IMR-90 (cell line): ENCODE measurements around the gene KIF1C. TPM values are rescaled to one million over a fixed set of nuclear protein-coding genes. Genes with fewer than 3 reads are reported as not detected.

Experiments used
- ATAC-seq: fragments of 200-7000 bp; cut with Tn5 transposase; 2 replicates; pipeline ENCODE4 v1.9.1; 2020; ENCODE audit warnings: low read depth, mild to moderate bottlenecking, moderate library complexity
- BruUV-seq: library from RNA; stranded (reverse); fragments of 400-500 nt; replicated peaks from 2 replicates; lab custom pipeline; 2021; lab: Mats Ljungman, UMichigan
- CTCF ChIA-PET: fragments of 300-600 bp; formaldehyde crosslinking; extraction: SDS; loops from one replicate; lab custom pipeline; 2021; ENCODE audit warnings: antibody characterized with exemption; lab: Yijun Ruan, JAX
- POLR2A ChIA-PET: fragments of 300-600 bp; sonication (Branson Sonifier 250); formaldehyde crosslinking; loops from one replicate; lab custom pipeline; 2022; ENCODE audit warnings: antibody characterized with exemption; ENCODE audit not compliant: unreplicated experiment; lab: Charles Lee
- DNase-seq: peaks from one replicate; pipeline ENCODE4 v3.0.0; 2013
- H2AFZ ChIP-seq: replicated peaks from 2 replicates; pipeline ENCODE3; 2013; ENCODE audit warnings: low read length, mild to moderate bottlenecking; ENCODE audit not compliant: poor library complexity
- H2AK5ac ChIP-seq: 2 replicates; pipeline ENCODE4 v1.6.1; 2013; ENCODE audit warnings: low read depth, low read length, inconsistent platforms
- H2AK9ac ChIP-seq: replicated peaks from 2 replicates; pipeline ENCODE3; 2013; ENCODE audit warnings: mild to moderate bottlenecking, low read depth, low read length, moderate library complexity; ENCODE audit not compliant: poor library complexity
- H2BK120ac ChIP-seq: 2 replicates; pipeline ENCODE4 v1.6.1; 2013; ENCODE audit warnings: low read depth, low read length, inconsistent platforms
- H2BK15ac ChIP-seq: 3 replicates; pipeline ENCODE4 v1.6.1; 2013; ENCODE audit warnings: low read depth, low read length, inconsistent platforms
- H2BK20ac ChIP-seq: 2 replicates; pipeline ENCODE4 v1.6.1; 2013; ENCODE audit warnings: low read depth, mild to moderate bottlenecking, inconsistent platforms, low read length, moderate library complexity
- H2BK5ac ChIP-seq: 2 replicates; pipeline ENCODE4 v1.6.1; 2013; ENCODE audit warnings: mild to moderate bottlenecking, low read depth, low read length, inconsistent platforms; ENCODE audit not compliant: poor library complexity, severe bottlenecking
- H3K14ac ChIP-seq: replicated peaks from 2 replicates; pipeline ENCODE4 v1.6.1; 2013; ENCODE audit warnings: low read depth, low read length, inconsistent platforms
- H3K18ac ChIP-seq: 2 replicates; pipeline ENCODE4 v1.6.1; 2013; ENCODE audit warnings: low read depth, low read length, control low read depth
- H3K23ac ChIP-seq: 2 replicates; pipeline ENCODE4 v1.6.1; 2013; ENCODE audit warnings: low read depth, low read length, inconsistent platforms
- H3K27ac ChIP-seq: 2 replicates; pipeline ENCODE4 v1.5.1; 2013; ENCODE audit warnings: mild to moderate bottlenecking, control low read depth, low read length; ENCODE audit not compliant: insufficient read depth
- H3K27me3 ChIP-seq: 2 replicates; pipeline ENCODE4 v1.6.1; 2013; ENCODE audit warnings: low read length; ENCODE audit not compliant: control insufficient read depth, insufficient read depth
- H3K36me3 ChIP-seq: 2 replicates; pipeline ENCODE4 v1.6.1; 2013; ENCODE audit warnings: low read length, mixed read lengths; ENCODE audit not compliant: control insufficient read depth, insufficient read depth
- H3K4ac ChIP-seq: 2 replicates; pipeline ENCODE4 v1.6.1; 2013; ENCODE audit warnings: low read depth, low read length, inconsistent platforms
- H3K4me1 ChIP-seq: 2 replicates; pipeline ENCODE4 v1.6.1; 2013; ENCODE audit warnings: low read length, mixed read lengths; ENCODE audit not compliant: control insufficient read depth, insufficient read depth
- H3K4me2 ChIP-seq: 2 replicates; pipeline ENCODE4 v1.6.1; 2013; ENCODE audit warnings: low read depth, mild to moderate bottlenecking, control low read depth, low read length, moderate library complexity
- H3K4me3 ChIP-seq: 2 replicates; pipeline ENCODE4 v1.5.1; 2013; ENCODE audit warnings: low read depth, mild to moderate bottlenecking, control low read depth, low read length, moderate library complexity; ENCODE audit not compliant: insufficient read depth
- H3K56ac ChIP-seq: 2 replicates; pipeline ENCODE4 v1.6.1; 2013; ENCODE audit warnings: low read length, inconsistent platforms; ENCODE audit not compliant: insufficient read depth; ENCODE audit errors: extremely low read depth
- H3K79me1 ChIP-seq, 2 experiments: 2 replicates each; pipeline ENCODE4 v1.6.1; 2013; ENCODE audit warnings: low read length in 2 of 2, inconsistent platforms in 1 of 2, low read depth in 1 of 2
- H3K9ac ChIP-seq: 2 replicates; pipeline ENCODE4 v1.6.1; 2013; ENCODE audit warnings: low read depth, low read length, control low read depth
- H3K9me1 ChIP-seq: 2 replicates; pipeline ENCODE4 v1.6.1; 2013; ENCODE audit warnings: low read length, inconsistent platforms; ENCODE audit not compliant: insufficient read depth
- H3K9me3 ChIP-seq: 2 replicates; pipeline ENCODE4 v1.6.1; 2013; ENCODE audit warnings: low read length; ENCODE audit not compliant: control insufficient read depth, insufficient read depth
- H4K20me1 ChIP-seq: 2 replicates; pipeline ENCODE4 v1.6.1; 2013; ENCODE audit warnings: low read length, inconsistent platforms; ENCODE audit not compliant: insufficient read depth
- H4K5ac ChIP-seq: 2 replicates; pipeline ENCODE4 v1.6.1; 2013; ENCODE audit warnings: mild to moderate bottlenecking, low read depth, low read length, control low read depth
- H4K8ac ChIP-seq, 2 experiments: 2 replicates each; pipeline ENCODE4 v1.6.1; 2013; ENCODE audit warnings: low read depth in 2 of 2, low read length in 2 of 2, control low read depth in 1 of 2, inconsistent platforms in 1 of 2
- H4K91ac ChIP-seq: 2 replicates; pipeline ENCODE4 v1.6.1; 2013; ENCODE audit warnings: low read depth, low read length, inconsistent platforms; ENCODE audit not compliant: insufficient read depth
- BHLHE40 ChIP-seq: fragments of 150-350 bp; IDR thresholded peaks from 2 replicates; pipeline ENCODE4 v1.6.1; 2016; ENCODE audit warnings: mild to moderate bottlenecking, low read depth, low read length
- CEBPB ChIP-seq: IDR thresholded peaks from 2 replicates; pipeline ENCODE4 v1.6.1; 2012; ENCODE audit warnings: low read depth, low read length, improper control_type of control experiment
- CHD1 ChIP-seq: IDR thresholded peaks from 2 replicates; pipeline ENCODE4 v1.6.1; 2012; ENCODE audit warnings: low read depth, low read length, improper control_type of control experiment
- CTCF ChIP-seq: conservative IDR thresholded peaks from 2 replicates; pipeline ENCODE4 v1.5.1; 2012; ENCODE audit warnings: mild to moderate bottlenecking, low read depth, low read length, improper control_type of control experiment
- MAFK ChIP-seq: IDR thresholded peaks from 2 replicates; pipeline ENCODE4 v1.6.1; 2012; ENCODE audit warnings: low read depth, low read length, improper control_type of control experiment
- MAZ ChIP-seq: IDR thresholded peaks from 2 replicates; pipeline ENCODE4 v1.6.1; 2012; ENCODE audit warnings: low read depth, mild to moderate bottlenecking, low read length, improper control_type of control experiment, moderate library complexity, borderline replicate concordance
- MXI1 ChIP-seq: IDR thresholded peaks from 2 replicates; pipeline ENCODE4 v1.6.1; 2012; ENCODE audit warnings: low read depth, mild to moderate bottlenecking, low read length, moderate library complexity, borderline replicate concordance
- NFE2L2 ChIP-seq: fragments of 150-350 bp; IDR thresholded peaks from 2 replicates; pipeline ENCODE4 v1.6.1; 2016; ENCODE audit warnings: low read depth, mild to moderate bottlenecking, low read length
- POLR2A ChIP-seq: IDR thresholded peaks from 2 replicates; pipeline ENCODE4 v1.6.1; 2012; ENCODE audit warnings: mild to moderate bottlenecking, low read depth, low read length
- RCOR1 ChIP-seq: IDR thresholded peaks from 2 replicates; pipeline ENCODE4 v1.6.1; 2012; ENCODE audit warnings: mild to moderate bottlenecking, low read length, improper control_type of control experiment; ENCODE audit not compliant: insufficient replicate concordance
- SMC3 ChIP-seq: fragments of 150-350 bp; IDR thresholded peaks from 2 replicates; pipeline ENCODE4 v1.6.1; 2016; ENCODE audit warnings: low read depth, mild to moderate bottlenecking, antibody characterized with exemption, low read length, moderate library complexity
- USF2 ChIP-seq: fragments of 150-350 bp; IDR thresholded peaks from 2 replicates; pipeline ENCODE4 v1.6.1; 2017; ENCODE audit warnings: mild to moderate bottlenecking, antibody characterized with exemption, low read length, low read depth
- WGBS, 2 experiments: methylation state at CpG; one replicate each; pipeline versions ENCODE4 v1.1.5 to v1.1.7; 2013; ENCODE audit warnings: missing lambda C conversion rate in 2 of 2; ENCODE audit not compliant: insufficient read length in 1 of 2; ENCODE audit errors: extremely low coverage in 2 of 2; 5-methylcytosine and 5-hydroxymethylcytosine counted together
- dilution Hi-C: fragments of 300-500 bp; cut with HindIII; formaldehyde crosslinking; loops from one replicate; pipeline ENCODE4 v1.14.3; 2018; ENCODE audit warnings: low sequenced_read_pairs; ENCODE audit not compliant: unreplicated experiment
- in situ Hi-C: fragments of 300-500 bp; cut with MboI; formaldehyde crosslinking; loops from 3 replicates; pipeline ENCODE4 v1.14.3; 2019; ENCODE audit warnings: low sequenced_read_pairs, inconsistent platforms, mixed read lengths
- intact Hi-C: fragments of 100-400 bp; cut with micrococcal nuclease; formaldehyde crosslinking; loops from 2 replicates; pipeline ENCODE4 v1.10.0; 2022
- polyA plus RNA-seq, 3 experiments: library from polyadenylated mRNA; depleted of rRNA; stranded (reverse); fragments of >200 nt; gene quantifications; 2 replicates each; pipeline ENCODE4 v1.2.3, GENCODE V29; 2012; ENCODE audit warnings: low replicate concordance in 1 of 3
- total RNA-seq: library from RNA; depleted of rRNA; stranded (reverse); fragments of >200 nt; gene quantifications from 2 replicates; pipeline ENCODE4 v1.2.3, GENCODE V29; 2012

Gene KIF1C
- total and polyA plus RNA-seq, 2 of the 4 experiments (the other 2 are of a cell fraction) = 27.4 to 28.7 TPM

GRCh38 chr17:5031365-5032082 lies 33.8 kb downstream of the KIF1C start (continued):
- peak; percentile 73 for TF ChIP-seq CTCF
- TF ChIP-seq NFE2L2 = no peak

GRCh38 chr17:5032865-5033264 lies 35.1 kb downstream of the KIF1C start:
- dilution Hi-C loops = no loop called here
- CTCF ChIA-PET = no interaction called here
- TF ChIP-seq USF2 (no peak), MXI1 (no peak), CTCF (no peak), SMC3 (no peak), CHD1 (no peak), MAZ (no peak), BHLHE40 (no peak), RCOR1 (no peak), MAFK (no peak), CEBPB (no peak), POLR2A (no peak)

More at GRCh38 chr17:5032865-5033264, 35.1 kb downstream of the KIF1C start:
- DNase-seq (no peak), ATAC-seq (no peak)
- 83% methylated on average over 3 of the region's 6 CpGs; no CpG with 5 or more reads in 1 of the 2 experiments for WGBS, 2 experiments
- Histone ChIP-seq H3K14ac (no peak overlapping the region), H3K27ac (no peak overlapping the region), H2AFZ (peak overlapping the region; percentile 52), H2AK9ac (peak overlapping the region; percentile 71), H2BK15ac (no peak overlapping the region), H3K36me3 (no peaks in the 10 kb centered on the region), H4K8ac (no peak overlapping the region), H3K4ac (no peak overlapping the region), H4K20me1 (no peaks in the 10 kb centered on the region), H3K79me1 (no peaks in the 10 kb centered on the region), H3K4me3 (no peak overlapping the region), H3K56ac (no peak overlapping the region), H4K5ac (no peak overlapping the region), H2BK5ac (no peak overlapping the region), H3K18ac (no peak overlapping the region), H3K4me2 (no peak overlapping the region), H2AK5ac (no peak overlapping the region), H3K9me3 (no peaks in the 10 kb centered on the region), H3K9ac (no peak overlapping the region), H3K9me1 (no peaks in the 10 kb centered on the region; the same call in 1 of the 2 replicates), H3K23ac (no peak overlapping the region), H2BK20ac (no peak overlapping the region), H2BK120ac (no peak overlapping the region), H3K27me3 (peaks cover 8% of the 10 kb centered on the region), H4K91ac (no peak overlapping the region), H3K4me1 (no peaks in the 10 kb centered on the region)
- in situ Hi-C loops (no loop called here), intact Hi-C loops (no loop called here)
- POLR2A ChIA-PET = no interaction called here
- BruUV-seq = no TSS peak
